Muscle layer of duodenum (tissue), 2 donors: ENCODE results near the gene CES3.
"Not testable (repeated sequence)": the region's sequence is repeated elsewhere in the genome, so short reads cannot be mapped to it uniquely, and the experiment has no call there.

Source experiments
- H3K27ac ChIP-seq: one replicate; pipeline ENCODE4 v1.7.0; 2013; ENCODE audit warnings: mild to moderate bottlenecking, low read length
- H3K27me3 ChIP-seq: one replicate; pipeline ENCODE4 v1.7.0; 2013; ENCODE audit warnings: low read depth, mild to moderate bottlenecking, control low read depth, low read length
- H3K36me3 ChIP-seq, 2 donors: one replicate each; pipeline ENCODE4 v1.7.0; 2013; ENCODE audit warnings: low read length in 2 of 2, control low read depth in 1 of 2, mild to moderate bottlenecking in 1 of 2; ENCODE audit not compliant: insufficient read depth in 2 of 2, control insufficient read depth in 1 of 2
- H3K4me1 ChIP-seq, 2 donors: one replicate each; pipeline ENCODE4 v1.7.0; 2013; ENCODE audit warnings: low read length in 2 of 2, mild to moderate bottlenecking in 2 of 2, control low read depth in 1 of 2, moderate library complexity in 1 of 2; ENCODE audit not compliant: insufficient read depth in 2 of 2, control insufficient read depth in 1 of 2
- H3K4me3 ChIP-seq, 2 donors: one replicate each; pipeline ENCODE4 v1.7.0; 2013; ENCODE audit warnings: low read length in 2 of 2, low read depth in 1 of 2, mild to moderate bottlenecking in 1 of 2
- H3K9me3 ChIP-seq, 2 donors: one replicate each; pipeline ENCODE4 v1.7.0; 2013; ENCODE audit warnings: low read length in 2 of 2, control low read depth in 1 of 2, mild to moderate bottlenecking in 1 of 2; ENCODE audit not compliant: control insufficient read depth in 1 of 2
- donor health status: healthy.

The CES3 gene

GRCh38 chr16:66927918-66928649 is 33.0 kb upstream of the CES3 start:
- peaks cover 7% of the 10 kb centered on the region for H3K27me3 ChIP-seq
- no peak overlapping the region for H3K27ac ChIP-seq
- H3K36me3 ChIP-seq, result peaks cover 0 to 11% of the 10 kb centered on the region in 2 donors
- no peaks in the 10 kb centered on the region for H3K9me3 ChIP-seq
- H3K4me3 ChIP-seq, result no peak overlapping the region
- H3K4me1 ChIP-seq, result peaks cover 0 to 50% of the 10 kb centered on the region in 2 donors

GRCh38 chr16:66928702-66929388 is 32.2 kb upstream of the CES3 start:
- H3K36me3 ChIP-seq, result peaks cover 0 to 11% of the 10 kb centered on the region in 2 donors
- no peak overlapping the region for H3K27ac ChIP-seq
- no peak overlapping the region for H3K4me3 ChIP-seq
- H3K27me3 ChIP-seq, result peaks cover 7% of the 10 kb centered on the region
- no peaks in the 10 kb centered on the region for H3K9me3 ChIP-seq
- H3K4me1 ChIP-seq, result peaks cover 8 to 48% of the 10 kb centered on the region in 2 donors

- H3K27ac ChIP-seq, result no peak overlapping the region
- H3K36me3 ChIP-seq, result peaks cover 0 to 11% of the 10 kb centered on the region in 2 donors
- H3K9me3 ChIP-seq, result no peaks in the 10 kb centered on the region
- no peak overlapping the region for H3K4me3 ChIP-seq
- H3K27me3 ChIP-seq, result peaks cover 7% of the 10 kb centered on the region
- H3K4me1 ChIP-seq, result peaks cover 8 to 42% of the 10 kb centered on the region in 2 donors
These were observed 30.9 kb upstream of the CES3 start for GRCh38 chr16:66930189-66930588.

- Histone ChIP-seq H3K4me1 (peaks cover 8 to 45% of the 10 kb centered on the region in 2 donors), H3K36me3 (peaks cover 0 to 11% of the 10 kb centered on the region in 2 donors), H3K27ac (no peak overlapping the region), H3K27me3 (no peaks in the 10 kb centered on the region), H3K9me3 (no peaks in the 10 kb centered on the region), H3K4me3 (no peak overlapping the region)
These were observed 29.4 kb upstream of the CES3 start for GRCh38 chr16:66931665-66932064.

GRCh38 chr16:66932076-66932475 is 29.0 kb upstream of the CES3 start:
- H3K4me1 ChIP-seq, result peaks cover 8 to 44% of the 10 kb centered on the region in 2 donors
- H3K9me3 ChIP-seq, result no peaks in the 10 kb centered on the region
- H3K27ac ChIP-seq, result no peak overlapping the region
- no peaks in the 10 kb centered on the region for H3K27me3 ChIP-seq
- H3K4me3 ChIP-seq, result no peak overlapping the region
- peaks cover 0 to 11% of the 10 kb centered on the region in 2 donors for H3K36me3 ChIP-seq

GRCh38 chr16:66933776-66934137 is 27.3 kb upstream of the CES3 start:
- H3K4me1 ChIP-seq, result peaks cover 8 to 38% of the 10 kb centered on the region in 2 donors

GRCh38 chr16:66934138-66934838 is 26.8 kb upstream of the CES3 start, which contains the start of gene CIAO2B:
CIAO2B (minus strand) TSS chr16:66934402; CDS start chr16:66934364, 38 bp downstream.
- Histone ChIP-seq H3K27me3 (no peaks in the 10 kb centered on the region), H3K9me3 (no peaks in the 10 kb centered on the region), H3K4me3 (peak within 1 kb of the TSS; percentile 90 to 95), H3K4me1 (peaks cover 8 to 38% of the 10 kb centered on the region in 2 donors), H3K36me3 (peaks cover 9 to 26% of the 10 kb centered on the region in 2 donors), H3K27ac (peak within 1 kb of the TSS; percentile 85)

More at GRCh38 chr16:66933776-66934137, 27.3 kb upstream of the CES3 start:
- peak overlapping the region; percentile 90 to 95 for H3K4me3 ChIP-seq
- H3K36me3 ChIP-seq, result peaks cover 7 to 21% of the 10 kb centered on the region in 2 donors
- H3K27ac ChIP-seq, result peak overlapping the region; percentile 85
- no peaks in the 10 kb centered on the region for H3K9me3 ChIP-seq
- no peaks in the 10 kb centered on the region for H3K27me3 ChIP-seq

- Histone ChIP-seq H3K4me1 (peaks cover 8 to 38% of the 10 kb centered on the region in 2 donors), H3K36me3 (peaks cover 15 to 31% of the 10 kb centered on the region in 2 donors), H3K27ac (peak overlapping the region; percentile 85), H3K4me3 (peak overlapping the region; percentile 90 to 95)
- H3K9me3 ChIP-seq, H3K27me3 ChIP-seq: not testable (repeated sequence)
These were observed 26.2 kb upstream of the CES3 start for GRCh38 chr16:66934839-66935313.

- Histone ChIP-seq H3K9me3 (no peaks in the 10 kb centered on the region), H3K27me3 (no peaks in the 10 kb centered on the region), H3K4me1 (peaks cover 8 to 38% of the 10 kb centered on the region in 2 donors), H3K36me3 (peaks cover 20 to 37% of the 10 kb centered on the region in 2 donors), H3K4me3 (peak within 1 kb of the TSS; percentile 90 to 95), H3K27ac (peak within 1 kb of the TSS; percentile 85)
These were observed 25.6 kb upstream of the CES3 start, which contains the start of gene CES2 for GRCh38 chr16:66935314-66936011. CES2 (plus strand) TSS chr16:66935516; CDS start chr16:66935636, 120 bp downstream.

GRCh38 chr16:66936462-66936861 is 24.6 kb upstream of the CES3 start:
- Histone ChIP-seq H3K27me3 (no peaks in the 10 kb centered on the region), H3K36me3 (peaks cover 30 to 47% of the 10 kb centered on the region in 2 donors), H3K4me3 (peak overlapping the region; percentile 21 to 90), H3K9me3 (no peaks in the 10 kb centered on the region), H3K4me1 (peaks cover 8 to 38% of the 10 kb centered on the region in 2 donors), H3K27ac (peak overlapping the region; percentile 63)
